ENCODE measurements around the gene PC.

PC gene

GRCh38 chr11:66858186-66858938 lies 99.8 kb downstream of the PC start:
- H3K4me2 ChIP-seq (ENCODE audit: low read depth, low read length), result no peak overlapping the region
- no peak overlapping the region for H3K9ac ChIP-seq (ENCODE audit: low read length)
- no peak overlapping the region for H3K4me3 ChIP-seq (ENCODE audit: low read length)
- H3K79me2 ChIP-seq (ENCODE audit: low read length), result no peaks in the 10 kb centered on the region
- TF ChIP-seq, protein P1, sequence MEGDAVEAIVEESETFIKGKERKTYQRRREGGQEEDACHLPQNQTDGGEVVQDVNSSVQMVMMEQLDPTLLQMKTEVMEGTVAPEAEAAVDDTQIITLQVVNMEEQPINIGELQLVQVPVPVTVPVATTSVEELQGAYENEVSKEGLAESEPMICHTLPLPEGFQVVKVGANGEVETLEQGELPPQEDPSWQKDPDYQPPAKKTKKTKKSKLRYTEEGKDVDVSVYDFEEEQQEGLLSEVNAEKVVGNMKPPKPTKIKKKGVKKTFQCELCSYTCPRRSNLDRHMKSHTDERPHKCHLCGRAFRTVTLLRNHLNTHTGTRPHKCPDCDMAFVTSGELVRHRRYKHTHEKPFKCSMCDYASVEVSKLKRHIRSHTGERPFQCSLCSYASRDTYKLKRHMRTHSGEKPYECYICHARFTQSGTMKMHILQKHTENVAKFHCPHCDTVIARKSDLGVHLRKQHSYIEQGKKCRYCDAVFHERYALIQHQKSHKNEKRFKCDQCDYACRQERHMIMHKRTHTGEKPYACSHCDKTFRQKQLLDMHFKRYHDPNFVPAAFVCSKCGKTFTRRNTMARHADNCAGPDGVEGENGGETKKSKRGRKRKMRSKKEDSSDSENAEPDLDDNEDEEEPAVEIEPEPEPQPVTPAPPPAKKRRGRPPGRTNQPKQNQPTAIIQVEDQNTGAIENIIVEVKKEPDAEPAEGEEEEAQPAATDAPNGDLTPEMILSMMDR (IDR thresholded peaks at IDR 0.05; ENCODE audit: low read length), result no peak
- TF ChIP-seq EZH2phosphoT487 (IDR thresholded peaks at IDR 0.05; ENCODE audit: low read length) (no peak), EZH2 (optimal IDR thresholded peaks at IDR 0.05; ENCODE audit: low read depth, low read length) (no peak)
- H3K9me2 ChIP-seq (replicated peaks; ENCODE audit: insufficient read depth, low read length), result no peaks in the 10 kb centered on the region
- H2AFZ ChIP-seq (ENCODE audit: low read length), result no peak overlapping the region
- DNase-seq, result no peak
- no peaks in the 10 kb centered on the region for H4K20me1 ChIP-seq (ENCODE audit: insufficient read depth, low read length)
- H3K27ac ChIP-seq (ENCODE audit: low read length), result no peak overlapping the region
- H3K36me3 ChIP-seq (replicated peaks; ENCODE audit: insufficient read depth, low read length), result no peaks in the 10 kb centered on the region
- no peaks in the 10 kb centered on the region for H3K9me3 ChIP-seq (replicated peaks; ENCODE audit: insufficient read depth, low read length)
- peaks cover 3% of the 10 kb centered on the region; the same call in 1 of the 2 replicates for H3K27me3 ChIP-seq (replicated peaks; ENCODE audit: insufficient read depth, low read length)
- 0 out of 2 replicates have a peak, but pooled peaks cover 2% of the 10 kb centered on the region for H3K4me1 ChIP-seq (ENCODE audit: low read length)
- H3F3A ChIP-seq (ENCODE audit: insufficient read depth, low read length), result 0 out of 2 replicates have a peak, but pooled peaks cover 2% of the 10 kb centered on the region

- Histone ChIP-seq H3K9ac (ENCODE audit: low read length) (no peak overlapping the region), H3K4me2 (ENCODE audit: low read depth, low read length) (no peak overlapping the region), H3K9me3 (replicated peaks; ENCODE audit: insufficient read depth, low read length) (no peaks in the 10 kb centered on the region)
Observed at GRCh38 chr11:66857927-66858185, 100.3 kb downstream of the PC start.

DNA sequence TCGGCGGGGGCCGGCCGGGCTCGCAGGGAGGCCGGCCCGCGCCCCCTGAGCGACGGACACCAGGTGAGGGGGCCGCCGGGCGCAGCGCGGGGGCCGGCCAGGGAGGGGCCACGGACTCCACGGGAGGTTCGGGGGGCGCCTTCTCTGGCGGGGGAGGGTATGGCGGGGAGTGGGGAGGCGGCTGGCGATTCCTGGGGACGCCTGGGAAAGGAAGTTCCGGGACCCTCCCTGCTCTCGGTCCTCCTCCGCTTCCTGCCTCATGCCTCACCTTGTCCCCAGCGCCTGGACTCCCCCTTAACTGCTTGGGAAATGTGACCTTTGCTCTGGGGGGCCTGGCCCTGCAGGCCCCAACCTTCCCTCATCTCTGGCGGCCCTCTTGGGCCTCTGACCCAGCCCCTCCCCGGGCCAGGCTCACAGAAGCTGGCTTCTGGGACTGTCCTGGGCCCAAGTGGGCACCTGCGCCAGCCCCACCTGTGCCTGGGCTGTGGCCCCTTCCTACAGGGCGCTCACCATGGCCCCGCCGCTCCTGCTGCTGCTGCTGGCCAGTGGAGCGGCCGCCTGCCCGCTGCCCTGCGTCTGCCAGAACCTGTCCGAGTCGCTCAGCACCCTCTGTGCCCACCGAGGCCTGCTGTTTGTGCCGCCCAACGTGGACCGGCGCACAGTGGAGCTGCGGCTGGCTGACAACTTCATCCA lies 100.8 kb downstream of the PC start:
- H3K4me2 ChIP-seq (ENCODE audit: low read depth, low read length), result no peak overlapping the region
- no peaks in the 10 kb centered on the region for H3F3A ChIP-seq (ENCODE audit: insufficient read depth, low read length)
- H3K4me1 ChIP-seq (ENCODE audit: low read length), result no peaks in the 10 kb centered on the region
- H3K36me3 ChIP-seq (replicated peaks; ENCODE audit: insufficient read depth, low read length), result no peaks in the 10 kb centered on the region
- no peaks in the 10 kb centered on the region for H3K9me2 ChIP-seq (replicated peaks; ENCODE audit: insufficient read depth, low read length)
- H3K4me3 ChIP-seq (ENCODE audit: low read length), result no peak overlapping the region
- no peak overlapping the region for H3K27ac ChIP-seq (ENCODE audit: low read length)
- no peaks in the 10 kb centered on the region for H3K79me2 ChIP-seq (ENCODE audit: low read length)
- no peak overlapping the region for H2AFZ ChIP-seq (ENCODE audit: low read length)
- no peaks in the 10 kb centered on the region for H4K20me1 ChIP-seq (ENCODE audit: insufficient read depth, low read length)
- no peaks in the 10 kb centered on the region for H3K9me3 ChIP-seq (replicated peaks; ENCODE audit: insufficient read depth, low read length)
- TF ChIP-seq, protein P1 (IDR thresholded peaks at IDR 0.05; ENCODE audit: low read length), result no peak
- TF ChIP-seq EZH2phosphoT487 (IDR thresholded peaks at IDR 0.05; ENCODE audit: low read length) (no peak), EZH2 (optimal IDR thresholded peaks at IDR 0.05; ENCODE audit: low read depth, low read length) (no peak)
- no peak for DNase-seq
- H3K9ac ChIP-seq (ENCODE audit: low read length), result no peak overlapping the region
- no peaks in the 10 kb centered on the region for H3K27me3 ChIP-seq (replicated peaks; ENCODE audit: insufficient read depth, low read length)

More at GRCh38 chr11:66857927-66858185, 100.3 kb downstream of the PC start:
- Histone ChIP-seq H3K27me3 (replicated peaks; ENCODE audit: insufficient read depth, low read length) (no peaks in the 10 kb centered on the region), H3K4me1 (ENCODE audit: low read length) (no peaks in the 10 kb centered on the region), H3F3A (ENCODE audit: insufficient read depth, low read length) (no peaks in the 10 kb centered on the region), H3K36me3 (replicated peaks; ENCODE audit: insufficient read depth, low read length) (no peaks in the 10 kb centered on the region), H3K79me2 (ENCODE audit: low read length) (no peaks in the 10 kb centered on the region), H3K4me3 (ENCODE audit: low read length) (no peak overlapping the region), H2AFZ (ENCODE audit: low read length) (no peak overlapping the region), H4K20me1 (ENCODE audit: insufficient read depth, low read length) (no peaks in the 10 kb centered on the region), H3K9me2 (replicated peaks; ENCODE audit: insufficient read depth, low read length) (no peaks in the 10 kb centered on the region), H3K27ac (ENCODE audit: low read length) (no peak overlapping the region)
- TF ChIP-seq EZH2 (optimal IDR thresholded peaks at IDR 0.05; ENCODE audit: low read depth, low read length) (no peak), EZH2phosphoT487 (IDR thresholded peaks at IDR 0.05; ENCODE audit: low read length) (no peak)
- TF ChIP-seq, protein P1 (IDR thresholded peaks at IDR 0.05; ENCODE audit: low read length), result no peak
- no peak for DNase-seq

Data from MM.1S (cell line).